IPS-NIHi7 (cell line): ENCODE data around the gene TP53.
"Not testable (repeated sequence)": the region's sequence is repeated elsewhere in the genome, so short reads cannot be mapped to it uniquely, and the experiment has no call there.

Experiments
- DNase-seq: peaks from one replicate; pipeline ENCODE4 v3.0.0; 2012; ENCODE audit warnings: mixed read lengths; ENCODE audit errors: extremely low spot score

The TP53 gene

DNA sequence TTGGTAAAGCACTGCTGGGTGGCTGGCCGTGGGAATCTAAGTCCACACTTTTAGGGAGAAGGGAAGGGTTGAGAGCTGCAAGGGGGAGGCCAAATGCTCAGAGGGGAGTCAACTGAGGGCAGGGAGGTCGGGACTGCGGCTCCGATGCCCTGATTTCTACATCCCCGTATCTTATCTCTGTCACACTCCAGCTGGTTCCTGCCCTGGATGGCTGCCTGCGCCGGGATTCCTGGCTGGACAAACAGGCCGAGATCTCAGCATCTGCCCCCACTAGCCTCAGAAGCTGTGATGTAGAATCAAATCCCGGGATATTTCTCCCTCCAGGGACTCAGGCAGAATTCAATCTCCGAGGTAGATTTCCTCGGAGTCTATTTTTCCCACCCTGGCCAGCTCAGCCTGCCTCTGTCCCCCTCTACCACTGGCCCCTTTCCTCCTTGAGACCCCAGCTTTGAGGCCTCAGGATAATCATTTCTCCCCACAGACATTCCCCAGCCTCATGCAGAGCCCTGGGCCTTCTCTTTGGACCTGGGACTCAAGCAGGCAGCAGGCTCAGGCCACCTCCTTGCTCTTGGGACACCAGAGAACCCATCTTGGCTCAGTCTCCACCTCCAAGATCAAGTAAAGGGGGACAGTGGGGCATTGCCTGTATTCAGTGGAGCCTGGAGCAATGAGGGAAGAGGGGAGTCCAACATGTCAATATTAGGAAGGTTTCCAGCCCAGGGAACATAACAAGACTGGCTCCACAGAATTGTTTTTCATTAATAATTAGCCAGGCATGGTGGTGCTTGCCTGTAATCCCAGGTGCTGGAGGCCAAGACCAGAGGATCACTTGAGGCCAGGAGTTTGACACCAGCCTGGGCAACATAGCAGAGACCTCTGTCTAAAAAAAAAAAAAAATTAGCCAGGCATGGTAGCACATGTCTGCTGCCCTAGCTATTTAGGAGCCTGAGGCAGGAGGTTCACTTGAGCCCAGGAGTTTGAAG lies 55.6 kb downstream of the TP53 start:
- no peak for DNase-seq

DNA sequence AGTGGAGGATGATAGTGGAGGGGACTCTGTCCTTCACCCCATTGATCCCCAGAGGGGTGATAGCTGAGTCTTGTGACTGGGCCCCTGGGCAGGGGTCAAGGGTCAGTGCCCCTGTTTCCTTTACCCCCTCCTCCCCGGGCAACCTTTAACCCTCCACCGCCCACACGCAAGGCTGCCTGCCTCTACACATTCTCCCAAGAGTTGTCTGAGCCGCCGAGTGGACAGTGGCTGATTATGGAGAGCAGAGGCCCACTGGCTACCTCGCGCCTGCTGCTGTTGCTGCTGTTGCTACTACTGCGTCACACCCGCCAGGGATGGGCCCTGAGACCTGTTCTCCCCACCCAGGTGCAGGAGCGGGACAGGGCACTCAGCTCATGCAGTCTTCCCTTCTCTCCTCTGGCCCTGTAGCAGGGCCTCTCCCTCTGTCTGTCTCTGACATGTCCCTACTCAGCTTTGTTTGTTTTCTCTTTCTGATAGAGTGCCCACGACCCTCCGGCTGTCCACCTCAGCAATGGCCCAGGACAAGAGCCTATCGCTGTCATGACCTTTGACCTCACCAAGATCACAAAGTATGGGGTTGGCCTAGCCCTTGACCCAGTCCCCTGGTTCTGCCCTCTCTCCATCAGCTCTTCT lies 57.2 kb downstream of the TP53 start, which contains the start of gene SHBG:
Gene SHBG, plus strand, starts transcription at position 197 of the 633 bp plus-strand sequence. Its CDS starts 38 bp downstream, at position 235.
- no peak for DNase-seq

DNA sequence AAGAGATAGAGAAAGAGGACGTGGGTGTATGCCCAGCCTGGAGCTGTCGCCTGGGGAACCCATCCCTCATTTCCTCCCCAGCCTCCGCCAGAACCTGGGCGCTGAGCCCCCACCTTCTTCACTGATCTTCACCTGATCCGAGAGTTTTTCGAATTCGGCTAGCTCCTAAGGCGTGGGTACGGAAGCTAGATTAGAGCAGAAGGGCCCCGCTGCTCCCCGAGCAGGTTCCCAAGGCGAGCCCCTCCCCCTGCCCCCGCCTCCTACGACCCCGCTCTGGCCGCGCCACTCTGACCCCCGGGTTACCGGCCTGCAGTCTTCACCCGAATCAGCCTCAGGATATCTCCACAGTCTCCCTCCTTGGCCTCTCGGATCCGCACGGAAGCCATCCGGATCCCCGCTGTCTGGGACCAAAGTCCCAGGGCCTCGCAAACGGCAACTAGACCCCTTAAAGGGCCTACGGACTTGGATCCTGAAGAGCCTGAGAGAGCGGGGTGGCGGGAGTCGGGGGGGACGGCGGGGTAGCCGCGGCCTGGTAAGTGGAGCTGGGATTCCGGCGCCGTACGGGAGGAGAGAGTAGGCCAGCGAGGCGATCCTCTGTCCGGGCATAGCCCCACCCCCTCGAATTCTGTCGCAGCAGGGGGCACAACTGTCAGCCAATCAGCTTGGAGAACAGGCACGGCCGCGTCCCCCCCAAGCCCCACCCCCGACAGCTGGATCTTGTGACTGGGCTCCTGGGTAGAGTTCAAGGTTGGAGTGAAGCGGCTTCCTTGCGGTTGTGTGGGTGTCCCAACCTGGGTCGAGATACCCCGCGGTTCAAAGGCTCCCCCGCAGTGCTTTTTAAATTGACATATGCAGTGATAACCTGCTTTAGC lies 59.8 kb downstream of the TP53 start, which contains the start of gene SAT2:
Gene SAT2, minus strand, starts transcription at position 572 of the 872 bp plus-strand sequence. Its CDS starts 186 bp downstream, at position 386.
- peak; percentile 98 for DNase-seq

DNA sequence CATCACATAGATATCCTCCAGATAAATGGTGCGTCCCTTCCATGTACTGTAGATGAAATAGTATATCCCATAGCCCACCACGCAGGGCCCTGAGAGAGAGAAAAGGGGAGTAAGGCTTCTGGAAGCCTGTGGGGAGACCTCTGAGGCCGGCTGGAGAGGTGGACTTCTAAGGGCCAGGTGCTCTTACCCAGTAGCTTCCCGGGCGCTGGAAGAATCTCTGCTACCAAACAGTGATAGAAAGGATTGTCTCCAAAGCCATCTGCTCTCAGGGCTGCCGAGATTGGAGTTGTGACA lies 60.4 kb downstream of the TP53 start:
- DNase-seq = no peak

DNA sequence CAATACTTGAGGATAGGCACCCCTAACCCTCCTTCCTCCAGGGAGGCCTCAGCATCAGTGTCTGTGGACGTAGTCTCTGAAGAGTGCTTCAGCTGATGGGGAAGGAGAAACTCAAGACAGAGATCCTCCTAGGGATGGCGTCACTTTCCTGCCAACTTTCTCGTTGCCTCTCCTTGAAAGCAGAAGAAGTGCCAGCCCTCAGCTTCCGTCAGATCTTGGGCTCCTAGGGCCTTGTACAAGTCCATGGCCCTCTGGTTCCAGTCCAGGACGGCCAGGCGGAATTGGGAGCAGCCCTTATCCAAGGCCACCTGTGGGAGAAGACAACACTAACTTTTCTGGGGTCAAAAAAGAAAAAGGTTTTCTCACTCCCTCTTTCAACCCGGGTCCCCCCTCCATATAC lies 61.0 kb downstream of the TP53 start:
- no peak for DNase-seq

DNA sequence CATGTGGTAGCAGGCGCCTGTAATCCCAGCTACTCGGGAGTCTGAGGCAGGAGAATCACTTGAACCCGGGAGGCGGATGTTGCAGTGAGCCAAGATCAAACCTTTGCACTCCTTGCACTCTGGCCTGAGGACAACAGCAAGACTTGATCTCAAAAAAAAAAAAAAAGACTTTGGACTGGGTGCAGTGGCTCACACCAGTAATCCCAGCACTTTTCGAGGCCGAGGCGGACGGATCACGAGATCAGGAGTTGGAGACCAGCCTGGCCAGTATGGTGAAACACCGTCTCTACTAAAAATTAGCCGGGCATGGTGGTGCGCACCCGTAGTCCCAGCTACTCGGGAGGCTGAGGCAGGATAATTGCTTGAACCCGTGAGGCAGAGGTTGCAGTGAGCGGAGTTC lies 61.5 kb downstream of the TP53 start:
- not testable (repeated sequence) for DNase-seq

DNA sequence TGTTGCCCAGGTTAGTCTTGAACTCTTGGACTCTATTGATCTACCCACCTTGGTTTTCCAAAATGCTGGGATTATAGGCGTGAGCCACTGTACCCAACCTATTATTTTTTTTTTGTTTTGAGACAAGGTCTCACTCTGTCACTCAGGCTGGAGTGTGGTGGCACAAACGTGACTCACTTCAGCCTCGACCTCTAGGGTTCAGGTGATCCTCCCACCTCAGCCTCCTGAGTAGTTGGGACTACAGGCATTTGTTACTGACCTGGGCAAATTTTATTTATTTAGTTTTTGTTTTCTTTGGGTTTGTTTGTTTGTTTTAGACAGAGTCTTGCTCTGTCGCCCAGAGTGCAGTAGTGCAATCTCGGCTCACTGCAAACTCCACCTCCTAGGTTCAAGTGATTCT lies 63.6 kb downstream of the TP53 start:
- DNase-seq = no peak

DNA sequence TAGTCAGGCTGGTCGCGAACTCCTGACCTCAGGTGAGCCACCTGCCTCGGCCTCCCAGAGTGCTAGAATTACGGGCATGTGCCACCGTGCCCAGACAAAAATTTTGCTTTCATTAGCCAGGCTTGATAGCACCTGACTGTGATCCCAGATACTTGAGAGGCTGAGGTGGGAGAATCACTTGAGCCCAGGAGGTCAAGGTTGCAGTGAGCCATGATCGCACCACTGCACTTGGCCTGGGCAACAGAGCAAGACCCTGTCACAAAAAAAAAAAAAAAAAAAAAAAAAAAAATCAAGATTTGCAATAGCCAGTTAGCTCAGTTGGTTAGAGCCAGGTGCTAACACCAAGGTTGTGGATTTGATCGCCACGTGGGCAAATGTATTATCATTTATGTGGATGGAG lies 66.5 kb downstream of the TP53 start:
- no peak for DNase-seq

DNA sequence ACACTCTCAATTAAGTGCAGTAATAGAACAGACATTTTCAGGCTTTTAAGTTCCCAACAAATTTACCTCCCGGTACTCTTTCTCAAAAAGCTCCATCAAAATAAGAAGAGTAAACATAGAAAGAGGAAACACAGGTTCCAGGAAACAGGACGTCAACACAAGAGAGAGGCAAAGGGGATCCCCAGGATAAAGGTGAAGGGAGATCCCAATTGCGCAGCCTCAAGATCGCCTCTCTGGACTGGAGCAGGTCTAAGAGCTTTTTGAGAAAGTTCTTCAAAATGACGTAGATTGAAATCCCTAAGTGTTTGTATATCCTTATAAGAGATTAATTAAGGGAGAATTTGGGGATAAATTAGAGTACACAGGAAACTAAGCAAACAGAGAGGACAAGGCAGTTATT lies 68.7 kb downstream of the TP53 start:
- no peak for DNase-seq
